ENCODE results near the gene ATP23.

The ATP23 gene

DNA sequence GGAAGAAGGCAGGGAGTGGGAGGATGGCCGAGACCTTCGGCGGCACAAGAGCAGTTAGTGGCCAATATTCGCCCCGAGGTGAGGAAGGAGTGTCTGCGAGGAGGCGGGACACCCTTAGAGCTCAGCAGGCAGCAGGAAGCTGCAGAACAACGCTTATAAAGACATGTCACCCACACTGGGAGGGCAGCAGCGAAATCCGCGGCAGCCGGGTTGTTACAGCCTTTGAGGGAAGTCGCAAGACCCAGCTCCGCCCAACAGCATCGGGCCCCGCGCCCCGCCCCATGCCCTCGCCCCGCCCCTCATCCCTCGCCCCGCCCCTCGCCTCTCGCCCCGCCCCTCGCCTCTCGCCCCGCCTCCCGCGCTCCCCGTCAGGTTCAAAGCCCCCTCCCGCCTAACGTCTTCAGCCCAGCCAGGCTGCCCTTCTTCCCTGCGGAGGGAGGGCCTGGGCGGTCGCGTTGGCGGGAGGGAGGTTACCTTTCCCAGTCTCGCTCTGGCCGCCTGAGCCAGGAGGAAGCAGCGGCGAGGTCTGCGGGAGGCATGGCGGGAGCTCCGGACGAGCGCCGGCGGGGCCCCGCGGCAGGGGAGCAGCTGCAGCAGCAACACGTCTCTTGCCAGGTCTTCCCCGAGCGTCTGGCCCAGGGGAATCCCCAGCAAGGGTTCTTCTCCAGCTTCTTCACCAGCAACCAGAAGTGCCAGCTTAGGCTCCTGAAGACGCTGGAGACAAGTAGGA lies at the start of gene ATP23:
Gene ATP23 (plus strand): TSS at position 403 of the 730 bp plus-strand sequence. CDS start 135 bp downstream, at position 538.
- no peak for FAIRE-seq

DNA sequence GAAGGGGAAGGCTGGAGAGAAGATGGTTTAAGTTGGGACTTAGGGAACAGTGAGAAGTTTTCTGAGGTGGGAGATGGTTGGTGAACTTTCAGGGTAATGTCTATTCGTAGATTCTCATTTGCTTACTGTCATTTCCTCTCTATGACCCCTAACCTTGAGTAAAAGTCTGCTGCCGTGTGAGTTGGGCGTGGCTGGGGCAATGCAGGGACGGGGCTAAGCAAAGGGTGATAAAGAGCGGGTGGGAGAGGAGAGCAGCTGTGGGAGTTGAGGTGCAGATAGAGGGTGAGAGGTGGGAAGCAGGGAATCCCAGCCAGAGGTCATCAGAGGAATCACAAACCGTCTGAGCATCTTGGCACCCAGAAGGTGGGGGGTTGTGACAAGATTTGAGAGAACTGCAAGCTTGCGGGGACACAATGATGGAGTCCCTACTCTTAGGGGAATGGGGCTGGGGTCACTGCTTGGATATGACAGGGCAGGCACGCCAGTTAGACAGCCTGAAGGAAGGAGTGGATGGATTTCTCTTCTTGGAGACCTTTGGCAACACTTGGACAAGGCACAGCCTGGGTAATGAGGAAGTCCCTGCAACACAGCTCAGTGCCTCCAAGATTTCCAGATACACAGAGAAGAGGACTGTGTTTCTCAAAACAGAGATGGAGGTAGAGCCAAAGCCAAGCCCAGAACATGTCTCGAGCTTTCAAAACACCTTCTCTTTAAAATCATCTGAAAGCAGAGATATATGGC lies 49.0 kb upstream of the ATP23 start:
- FAIRE-seq: no peak

DNA sequence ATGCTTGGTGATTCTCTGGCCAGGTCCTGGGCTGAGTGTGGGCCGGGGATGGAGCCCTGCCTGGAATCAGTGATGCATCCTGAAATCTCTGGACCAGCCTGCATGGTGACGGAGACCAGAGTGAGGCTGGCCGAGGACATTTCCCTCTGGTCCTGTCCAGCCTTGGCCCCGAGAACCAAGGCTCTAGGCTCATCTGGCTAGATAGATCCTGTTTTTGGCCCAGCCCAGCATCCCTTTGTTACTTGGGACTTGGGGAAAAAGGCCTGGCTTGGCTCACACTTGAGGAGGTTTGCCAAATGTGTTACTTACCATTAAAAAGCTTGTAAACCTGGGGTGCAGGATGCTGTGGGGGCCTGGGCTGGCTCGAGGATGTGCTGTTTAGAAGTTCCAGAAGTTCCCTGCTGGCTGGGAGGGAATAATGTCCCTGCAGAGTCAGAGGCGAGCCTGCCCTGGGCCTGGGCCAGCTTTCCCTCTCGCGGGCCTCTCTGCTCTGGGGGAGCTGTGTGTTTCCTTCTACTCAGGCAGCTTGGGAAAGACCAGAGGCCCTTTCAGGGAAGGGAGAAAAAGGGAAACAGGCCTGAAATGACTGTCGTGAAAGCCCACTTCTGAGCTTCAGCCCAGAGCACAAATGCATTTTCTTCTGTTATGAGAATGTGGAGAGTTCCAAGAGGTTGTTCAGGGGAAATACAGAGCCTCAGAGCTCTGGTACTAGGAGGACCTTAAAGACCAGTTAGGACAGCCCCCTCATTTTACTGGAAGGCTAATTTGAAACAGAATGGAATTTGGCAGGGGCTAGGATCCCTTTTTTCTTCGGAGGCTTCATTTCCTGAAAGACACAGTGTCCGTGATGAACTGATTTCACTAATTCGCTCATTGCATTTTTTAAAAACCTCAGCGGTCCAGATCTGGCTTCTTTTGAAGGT lies 47.7 kb upstream of the ATP23 start:
- peak; percentile 3 for FAIRE-seq

DNA sequence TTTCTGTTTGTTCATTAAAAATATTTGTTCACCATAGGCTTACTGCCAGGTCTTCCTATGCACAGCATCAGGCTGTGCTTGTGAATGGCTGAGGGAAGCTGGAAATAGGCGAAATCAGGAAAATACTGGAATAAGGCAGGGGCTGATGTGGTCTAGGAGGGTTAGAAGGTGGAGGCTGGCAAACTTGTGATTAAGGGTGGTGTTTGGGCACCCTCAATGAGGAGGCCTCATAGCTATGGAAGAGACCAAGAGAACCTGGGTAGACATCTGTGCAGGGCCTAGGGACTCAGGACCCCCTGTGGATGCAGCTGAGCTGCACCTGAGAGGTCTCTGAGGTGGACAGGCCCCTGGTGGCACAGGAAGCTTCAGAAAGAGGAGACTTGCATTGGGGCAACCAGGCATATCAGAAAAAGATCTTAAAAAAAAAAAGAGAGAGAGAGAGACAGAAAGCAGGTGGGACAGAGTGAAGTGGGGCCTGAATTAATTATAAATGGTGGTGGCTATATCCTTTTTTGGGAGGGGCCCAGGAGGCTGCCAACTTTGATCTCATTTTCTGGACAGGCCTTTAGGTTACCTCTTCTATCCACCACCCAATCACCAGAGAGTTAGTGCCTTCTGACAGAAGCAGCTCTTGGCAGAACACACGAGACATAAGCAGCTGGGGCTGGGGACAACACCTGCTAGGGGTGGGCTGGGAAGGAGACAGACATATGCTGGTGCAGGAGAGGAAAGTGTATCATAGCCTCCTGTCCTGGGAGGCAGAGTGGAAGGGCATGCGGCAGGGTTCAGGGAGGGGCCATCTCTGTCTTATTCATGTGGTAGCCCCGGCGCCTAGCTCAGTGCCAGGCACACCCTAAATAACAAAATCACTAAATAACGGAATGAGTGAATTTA lies 46.7 kb upstream of the ATP23 start:
- no peak for FAIRE-seq

- FAIRE-seq: no peak
Observed at GRCh38 chr12:57895389-57896114, 45.8 kb upstream of the ATP23 start.

DNA sequence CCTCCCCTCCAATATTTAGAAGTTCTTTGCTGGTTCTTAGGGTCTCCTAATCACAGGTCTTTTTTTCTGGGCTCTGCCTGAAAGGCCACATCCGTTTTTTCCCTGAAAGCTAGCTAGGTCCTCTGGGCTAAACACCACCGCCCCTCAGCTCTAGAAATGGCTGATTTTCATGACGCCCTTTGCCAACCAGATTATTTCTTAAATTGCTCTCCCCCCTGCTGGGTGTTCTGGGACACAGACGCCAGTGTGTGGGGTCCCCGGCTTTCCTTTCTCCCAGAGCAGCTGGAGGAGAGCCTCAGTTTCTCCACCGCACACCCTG lies 45.3 kb upstream of the ATP23 start:
- FAIRE-seq: no peak

DNA sequence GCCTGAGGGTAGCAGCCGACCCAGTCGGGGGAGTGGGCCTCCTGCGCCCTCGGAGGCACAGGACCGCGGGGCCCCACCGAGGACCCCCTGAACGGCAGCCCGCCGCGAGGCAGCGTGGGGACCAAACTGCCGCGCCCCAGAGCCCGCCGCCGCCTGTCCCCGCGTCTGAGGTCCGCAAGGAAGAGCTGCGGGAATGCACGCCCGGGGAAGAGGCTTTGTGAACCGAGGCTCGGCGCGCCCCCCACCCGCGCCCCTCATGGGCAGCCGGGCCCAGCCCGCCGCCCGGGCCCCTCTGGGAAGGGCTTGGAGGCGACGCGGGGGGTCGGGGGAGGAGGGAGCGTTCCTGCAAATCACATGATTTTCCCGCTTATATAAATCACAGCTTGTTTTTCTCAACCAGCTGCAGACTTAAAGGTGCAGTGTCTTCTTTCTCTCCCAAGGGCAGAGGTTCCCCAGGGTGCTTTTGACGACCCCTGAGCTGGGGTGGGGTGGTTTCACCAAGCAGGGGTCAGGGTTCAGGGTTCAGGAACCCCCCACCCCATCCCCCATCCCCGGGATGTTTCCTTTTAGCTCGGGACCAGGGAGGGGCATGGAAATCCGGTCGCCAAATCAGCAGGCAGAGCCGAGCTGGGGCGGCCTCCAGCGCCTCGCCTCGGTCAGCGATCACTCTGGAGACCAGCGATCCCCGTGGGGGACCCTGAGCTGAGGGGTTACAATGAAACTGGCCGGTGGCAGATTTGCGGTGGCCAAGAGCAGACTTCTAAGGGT lies 44.7 kb upstream of the ATP23 start:
- FAIRE-seq: no peak

DNA sequence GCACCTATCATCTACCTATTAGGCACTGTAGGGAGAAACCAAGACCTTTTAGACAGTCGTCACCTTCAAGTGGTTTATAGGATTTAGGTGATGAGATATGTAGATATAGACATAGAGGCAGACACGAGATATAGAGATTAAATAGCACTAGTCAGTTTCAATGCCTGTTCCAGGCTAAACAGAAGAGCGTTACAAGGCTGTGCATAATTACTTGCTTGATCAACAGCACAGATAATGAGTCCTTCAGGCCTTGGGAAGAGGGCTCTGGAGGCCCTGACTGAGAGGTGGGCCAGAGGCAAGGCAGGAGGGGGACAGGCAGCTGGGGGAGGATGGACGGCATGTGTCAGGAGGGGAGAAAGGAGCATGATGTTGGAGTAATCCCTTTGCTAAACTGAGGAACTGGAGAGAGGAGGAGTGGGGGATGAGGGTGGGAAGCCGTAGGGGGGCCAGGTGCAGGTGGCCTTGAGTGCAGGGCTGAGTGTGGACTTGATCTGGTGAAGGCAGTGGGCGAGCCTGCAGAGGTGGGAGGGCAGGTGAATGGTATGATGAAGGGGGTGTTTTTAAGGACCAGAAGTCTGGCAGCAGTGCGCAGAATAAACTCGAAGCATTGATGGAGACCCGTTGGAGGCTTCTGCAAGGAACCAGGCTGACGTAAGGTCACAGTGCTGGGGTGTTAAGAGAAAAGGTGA lies 43.9 kb upstream of the ATP23 start:
- no peak for FAIRE-seq

DNA sequence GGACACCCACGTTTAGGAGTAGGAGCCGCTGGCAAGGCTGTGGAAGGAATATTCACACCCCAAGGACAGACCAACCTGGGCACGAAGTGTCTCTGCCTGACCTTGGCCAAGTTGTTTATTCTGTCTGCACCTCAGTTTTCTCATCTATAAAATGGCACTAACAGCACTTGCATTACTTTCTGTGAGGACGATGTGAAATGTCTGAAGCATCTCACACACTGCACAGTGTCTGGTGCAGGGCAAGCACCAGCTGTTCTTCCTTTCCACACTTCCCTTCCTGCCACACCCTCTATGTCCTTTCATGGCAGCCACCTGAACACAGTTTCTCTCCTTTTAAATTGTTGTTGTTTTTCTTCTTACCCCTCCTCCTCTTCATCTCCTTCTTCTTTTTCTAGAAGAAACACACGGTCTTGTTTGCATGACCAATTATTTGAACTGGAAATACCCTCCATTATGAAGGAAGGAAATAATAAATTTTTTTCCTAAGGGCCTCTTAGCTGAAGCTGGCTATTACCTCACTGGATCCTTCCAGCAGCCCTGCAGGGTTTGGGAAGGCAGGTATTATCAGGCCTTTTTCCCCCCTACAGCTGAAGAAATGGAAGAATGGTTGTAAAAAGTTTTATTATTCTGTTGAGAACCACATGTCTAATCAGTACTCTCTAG lies 42.9 kb upstream of the ATP23 start:
- FAIRE-seq: no peak

DNA sequence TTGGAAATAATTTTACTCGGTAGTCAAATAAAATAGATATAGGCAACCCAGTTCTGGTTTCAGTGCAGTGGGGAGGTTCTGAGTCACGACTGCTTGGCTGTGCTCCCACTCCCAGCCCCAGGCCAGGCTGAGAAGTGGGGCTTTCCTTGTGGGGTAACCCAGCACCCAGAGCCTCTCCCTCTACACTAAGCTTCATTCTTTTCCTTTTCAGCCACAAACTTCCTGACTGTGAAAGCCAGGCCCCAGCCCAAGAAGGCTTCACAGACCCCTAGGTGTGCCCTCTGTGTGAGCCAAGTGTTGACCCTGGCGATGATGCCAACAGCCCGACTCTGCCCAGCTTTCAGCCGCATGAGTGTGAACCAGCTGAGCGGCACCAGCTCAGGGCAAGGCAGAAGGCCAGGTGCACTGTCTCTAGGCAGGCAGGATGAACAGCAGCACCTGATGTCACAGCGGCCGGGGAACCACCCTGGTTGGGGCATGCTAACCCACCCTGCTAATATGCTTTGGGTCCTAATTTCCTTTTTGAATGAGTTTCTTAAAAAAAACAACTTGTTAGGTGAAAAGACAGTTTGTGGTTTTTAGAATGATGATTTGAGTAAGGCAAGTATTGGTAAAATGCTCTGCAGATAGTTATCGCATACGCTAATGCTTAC lies 42.2 kb upstream of the ATP23 start:
- no peak for FAIRE-seq

DNA sequence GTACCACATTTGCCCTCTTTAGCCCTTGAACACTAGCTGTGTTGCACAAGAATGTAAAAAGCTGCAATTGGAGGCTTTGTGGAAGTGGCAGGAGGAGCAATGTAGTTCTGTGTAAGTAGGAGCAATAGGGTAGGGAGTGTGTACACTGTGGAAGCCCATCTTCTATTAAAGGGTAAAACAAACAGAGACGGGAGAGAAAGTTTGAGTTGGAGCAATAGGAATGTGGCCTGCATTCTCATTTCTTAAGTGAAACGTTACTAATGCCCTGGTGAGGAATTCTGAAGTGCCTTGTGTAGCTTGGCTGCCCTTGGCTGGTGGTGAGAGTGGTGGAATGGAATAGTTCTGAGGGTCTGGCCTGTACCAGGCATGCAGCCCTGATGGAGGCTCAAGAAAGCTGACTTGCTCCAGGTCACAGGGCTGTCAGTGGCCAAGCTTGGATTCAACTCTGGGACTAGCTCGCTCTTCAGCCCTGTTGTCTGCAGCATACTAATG lies 38.8 kb upstream of the ATP23 start:
- FAIRE-seq: no peak

DNA sequence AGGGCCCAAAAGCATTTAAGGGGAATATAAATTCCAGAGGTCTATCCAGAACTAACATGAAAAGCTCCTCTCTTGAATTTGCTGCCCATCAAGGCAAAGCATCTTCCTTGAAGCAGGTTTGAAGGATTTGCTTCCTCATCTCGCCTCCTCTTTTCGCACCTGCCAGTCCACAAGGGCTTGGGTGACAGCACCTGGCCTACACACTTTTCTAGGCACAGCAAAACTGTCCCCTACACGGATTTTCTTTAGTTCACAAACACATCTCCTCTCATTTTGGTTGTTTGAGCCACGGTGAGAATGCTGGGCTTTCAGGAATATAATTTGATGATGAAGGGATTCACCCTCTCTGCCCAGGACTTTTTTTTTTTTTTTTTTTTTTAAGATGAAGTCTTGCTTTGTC lies 36.9 kb upstream of the ATP23 start:
- no peak for FAIRE-seq

DNA sequence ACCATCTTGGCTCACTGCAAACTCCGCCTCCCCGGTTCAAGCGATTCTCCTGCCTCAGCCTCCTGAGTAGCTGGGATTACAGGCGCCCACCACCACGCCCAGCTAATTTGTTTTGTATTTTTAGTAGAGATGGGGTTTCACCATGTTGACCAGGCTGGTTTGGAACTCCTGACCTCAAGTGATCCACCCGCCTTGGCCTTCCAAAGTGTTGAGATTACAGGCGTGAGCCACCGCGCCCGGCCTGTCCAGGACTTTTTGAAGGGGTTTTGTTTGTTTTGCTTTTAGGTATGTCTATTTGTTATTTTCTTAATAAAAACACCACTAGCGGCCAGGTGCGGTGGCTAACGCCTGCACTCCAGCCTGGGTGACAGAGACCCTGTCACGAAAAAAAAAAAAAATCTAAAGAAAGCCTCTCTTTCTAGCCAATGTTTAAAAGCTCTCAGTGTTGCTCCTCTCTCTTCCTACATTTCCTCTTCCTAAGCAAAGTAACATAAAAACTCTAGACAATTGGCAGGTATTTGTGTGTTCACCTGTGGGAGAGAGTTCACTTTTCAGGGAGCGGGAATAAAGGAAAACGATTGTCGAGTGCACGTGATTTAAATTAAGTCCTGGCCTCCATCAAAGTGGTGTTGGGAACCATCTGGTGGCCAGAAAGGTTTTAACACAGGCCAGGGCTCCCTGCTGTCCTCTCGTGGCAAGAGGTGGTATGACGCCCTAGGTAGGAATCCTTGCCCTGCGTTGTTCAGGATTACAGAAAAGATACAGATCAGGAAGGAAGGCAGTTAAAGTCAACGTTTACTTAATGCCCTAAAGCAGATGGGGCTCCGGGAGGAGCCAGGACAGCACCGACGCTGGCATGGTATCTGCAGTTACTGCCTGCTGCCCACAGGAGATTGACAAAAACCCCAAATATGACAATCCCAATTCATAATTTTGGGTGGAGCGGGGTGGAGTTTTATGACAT lies 36.2 kb upstream of the ATP23 start:
- FAIRE-seq: peak; percentile 86

- no peak for FAIRE-seq
Observed at GRCh38 chr12:57905812-57906475, 35.4 kb upstream of the ATP23 start.

- no peak for FAIRE-seq
Observed at GRCh38 chr12:57906821-57907220, 34.5 kb upstream of the ATP23 start.

- no peak for FAIRE-seq
Observed at GRCh38 chr12:57907281-57907680, 34.1 kb upstream of the ATP23 start.

- FAIRE-seq: no peak
Observed at GRCh38 chr12:57908511-57908910, 32.9 kb upstream of the ATP23 start.
